ENCODE results near the gene CCDC152.
"Not testable (repeated sequence)": the region's sequence is repeated elsewhere in the genome, so short reads cannot be mapped to it uniquely, and the experiment has no call there.

Gene CCDC152

DNA sequence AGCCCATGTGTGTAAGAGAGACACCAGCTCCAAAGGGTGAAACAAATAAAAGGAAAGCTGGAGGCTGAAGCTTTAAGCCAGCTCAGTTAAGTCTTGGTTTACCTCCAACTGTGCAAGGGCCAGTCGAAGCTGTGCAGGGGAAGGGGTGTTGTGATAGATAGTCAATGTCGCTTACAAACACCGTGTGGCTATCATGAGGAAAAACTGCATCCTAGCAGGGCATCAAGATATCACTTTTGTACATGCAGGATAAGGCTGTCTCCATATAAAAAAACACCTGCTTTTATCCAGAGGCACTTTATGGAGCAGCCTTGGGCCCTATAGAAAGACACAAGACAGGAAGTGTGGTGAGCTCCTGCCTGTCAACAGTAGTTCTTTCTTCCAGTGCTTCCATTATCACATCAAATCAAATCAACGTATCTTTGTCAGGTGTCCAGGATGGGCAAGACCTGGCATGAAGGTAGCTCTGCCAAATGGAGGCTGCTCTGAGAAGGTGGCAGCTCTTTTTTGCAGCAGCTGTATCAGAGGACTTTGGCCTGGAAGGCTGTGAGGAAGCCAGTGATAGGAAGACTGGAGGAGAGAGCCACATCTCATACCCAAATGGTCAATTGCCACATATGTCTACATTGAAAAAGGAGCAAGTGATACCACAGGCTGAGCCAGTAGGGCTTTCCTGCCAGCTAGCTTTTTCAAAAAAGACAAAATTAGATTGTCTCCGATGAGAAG is 84.4 kb downstream of the CCDC152 start:
- Histone ChIP-seq H3K4me3 (replicated peaks; ENCODE audit: low read depth, low read length) (no peak overlapping the region), H3K27me3 (replicated peaks; ENCODE audit: control insufficient read depth, insufficient read depth, low read length) (no peaks in the 10 kb centered on the region), H3K36me3 (ENCODE audit: control insufficient read depth, insufficient read depth, low read length) (no peaks in the 10 kb centered on the region)
- TF ChIP-seq, protein P1, sequence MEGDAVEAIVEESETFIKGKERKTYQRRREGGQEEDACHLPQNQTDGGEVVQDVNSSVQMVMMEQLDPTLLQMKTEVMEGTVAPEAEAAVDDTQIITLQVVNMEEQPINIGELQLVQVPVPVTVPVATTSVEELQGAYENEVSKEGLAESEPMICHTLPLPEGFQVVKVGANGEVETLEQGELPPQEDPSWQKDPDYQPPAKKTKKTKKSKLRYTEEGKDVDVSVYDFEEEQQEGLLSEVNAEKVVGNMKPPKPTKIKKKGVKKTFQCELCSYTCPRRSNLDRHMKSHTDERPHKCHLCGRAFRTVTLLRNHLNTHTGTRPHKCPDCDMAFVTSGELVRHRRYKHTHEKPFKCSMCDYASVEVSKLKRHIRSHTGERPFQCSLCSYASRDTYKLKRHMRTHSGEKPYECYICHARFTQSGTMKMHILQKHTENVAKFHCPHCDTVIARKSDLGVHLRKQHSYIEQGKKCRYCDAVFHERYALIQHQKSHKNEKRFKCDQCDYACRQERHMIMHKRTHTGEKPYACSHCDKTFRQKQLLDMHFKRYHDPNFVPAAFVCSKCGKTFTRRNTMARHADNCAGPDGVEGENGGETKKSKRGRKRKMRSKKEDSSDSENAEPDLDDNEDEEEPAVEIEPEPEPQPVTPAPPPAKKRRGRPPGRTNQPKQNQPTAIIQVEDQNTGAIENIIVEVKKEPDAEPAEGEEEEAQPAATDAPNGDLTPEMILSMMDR (IDR thresholded peaks at IDR 0.05; ENCODE audit: insufficient read depth, low read length, poor library complexity, severe bottlenecking): no peak
- DNase-seq (ENCODE audit: extremely low read depth, insufficient read length): no peak

DNA sequence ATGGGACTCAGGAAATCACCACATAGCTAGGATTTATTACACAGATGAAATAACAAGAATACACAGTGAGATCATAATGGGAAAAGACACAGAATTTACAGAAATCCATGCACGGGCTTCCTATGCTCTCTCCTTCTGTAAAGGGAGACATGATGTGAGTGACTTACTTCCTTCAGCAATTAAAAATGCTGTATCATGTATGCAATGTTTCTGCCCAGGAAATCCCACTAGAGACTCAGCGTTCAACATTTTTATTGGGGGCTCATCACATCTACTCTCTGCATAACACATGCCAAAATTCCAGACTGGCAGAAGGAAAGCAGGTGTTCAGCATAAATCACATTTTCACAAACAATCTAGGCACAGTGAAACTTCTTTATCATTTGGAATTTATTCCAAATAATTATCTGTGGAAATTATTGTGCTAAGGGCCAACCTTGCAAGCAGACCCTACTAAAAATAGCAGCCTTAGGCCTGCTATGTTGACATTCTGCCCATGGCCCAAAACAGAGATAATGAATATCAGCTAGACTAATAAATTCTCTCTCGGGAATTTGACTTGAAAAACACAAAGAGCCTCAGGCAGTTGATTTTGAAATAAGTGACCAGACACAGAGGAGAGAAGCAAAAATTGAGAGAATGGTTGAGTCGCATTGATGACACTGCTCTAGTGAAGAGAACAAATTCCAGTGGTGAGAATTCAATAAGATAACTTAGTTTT is 86.5 kb downstream of the CCDC152 start:
- TF ChIP-seq, protein P1 (IDR thresholded peaks at IDR 0.05; ENCODE audit: insufficient read depth, low read length, poor library complexity, severe bottlenecking): no peak
- DNase-seq (ENCODE audit: extremely low read depth, insufficient read length): no peak
- Histone ChIP-seq H3K27me3 (replicated peaks; ENCODE audit: control insufficient read depth, insufficient read depth, low read length) (no peaks in the 10 kb centered on the region), H3K36me3 (ENCODE audit: control insufficient read depth, insufficient read depth, low read length) (no peaks in the 10 kb centered on the region), H3K4me3 (replicated peaks; ENCODE audit: low read depth, low read length) (no peak overlapping the region)

DNA sequence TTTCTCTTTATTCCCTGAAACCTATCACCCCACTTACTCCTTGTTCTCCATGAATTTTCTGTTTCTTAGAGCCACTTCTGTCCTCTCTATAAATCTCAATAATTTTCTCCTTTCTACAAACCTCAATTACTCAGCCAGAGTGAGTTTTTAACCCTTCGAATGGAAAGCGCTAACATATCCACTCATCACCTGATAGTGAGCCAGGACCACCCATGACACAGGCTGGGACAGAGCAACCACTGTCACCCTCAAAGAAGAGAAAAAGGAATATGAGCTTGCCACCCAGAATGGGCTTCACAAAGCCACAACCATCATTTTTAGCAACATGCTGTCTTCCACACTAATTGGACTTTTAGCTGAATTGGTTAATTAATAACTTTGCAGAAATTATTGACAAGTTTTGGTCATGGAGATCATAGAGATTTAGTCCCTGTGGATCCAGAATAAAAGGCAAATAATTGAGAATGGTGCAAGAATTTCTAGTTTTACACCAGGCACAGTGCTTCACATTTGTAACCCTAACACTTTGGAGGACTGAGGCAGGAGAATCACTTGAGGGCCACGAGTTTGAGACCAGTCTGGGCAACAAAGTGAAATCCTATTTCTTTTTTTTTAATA is 87.2 kb downstream of the CCDC152 start:
- Histone ChIP-seq H3K4me3 (replicated peaks; ENCODE audit: low read depth, low read length) (no peak overlapping the region), H3K36me3 (ENCODE audit: control insufficient read depth, insufficient read depth, low read length) (no peaks in the 10 kb centered on the region), H3K27me3 (replicated peaks; ENCODE audit: control insufficient read depth, insufficient read depth, low read length) (no peaks in the 10 kb centered on the region)
- DNase-seq (ENCODE audit: extremely low read depth, insufficient read length): no peak
- TF ChIP-seq, protein P1 (IDR thresholded peaks at IDR 0.05; ENCODE audit: insufficient read depth, low read length, poor library complexity, severe bottlenecking): no peak

DNA sequence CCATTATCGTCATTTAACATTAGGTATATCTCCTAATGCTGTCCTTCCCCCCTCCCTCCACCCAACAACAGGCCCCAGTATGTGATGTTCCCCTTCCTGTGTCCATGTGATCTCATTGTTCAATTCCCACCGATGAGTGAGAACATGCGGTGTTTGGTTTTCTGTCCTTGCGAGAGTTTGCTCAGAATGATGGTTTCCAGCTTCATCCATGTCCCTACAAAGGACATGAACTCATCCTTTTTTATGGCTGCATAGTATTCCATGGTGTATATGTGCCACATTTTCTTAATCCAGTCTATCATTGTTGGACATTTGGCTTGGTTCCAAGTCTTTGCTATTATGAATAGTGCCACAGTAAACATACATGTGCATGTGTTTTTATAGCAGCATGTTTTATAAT is 87.8 kb downstream of the CCDC152 start:
- not testable (repeated sequence) for DNase-seq (ENCODE audit: extremely low read depth, insufficient read length); H3K27me3 ChIP-seq (replicated peaks; ENCODE audit: control insufficient read depth, insufficient read depth, low read length); H3K36me3 ChIP-seq (ENCODE audit: control insufficient read depth, insufficient read depth, low read length); H3K4me3 ChIP-seq (replicated peaks; ENCODE audit: low read depth, low read length)

DNA sequence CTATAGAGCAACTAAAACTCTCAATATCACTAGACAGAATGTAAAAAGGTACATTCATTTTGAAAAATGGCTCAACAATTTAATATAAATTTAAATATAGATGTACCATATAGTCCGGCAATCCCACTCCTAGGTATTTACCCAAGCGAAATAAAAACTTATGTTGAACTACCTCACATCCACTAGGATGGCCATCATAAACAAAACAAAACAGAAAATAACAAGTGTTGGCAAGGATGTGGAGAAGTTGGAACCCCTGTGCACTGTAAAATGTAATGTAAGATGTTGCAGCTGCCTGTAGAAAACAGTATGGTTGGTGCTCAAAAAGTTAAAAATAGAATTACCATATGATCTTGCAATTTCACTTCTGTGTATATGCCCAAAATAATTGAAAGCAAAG is 91.9 kb downstream of the CCDC152 start:
- no peak overlapping the region for H3K4me3 ChIP-seq (replicated peaks; ENCODE audit: low read depth, low read length)
- DNase-seq (ENCODE audit: extremely low read depth, insufficient read length): no peak
- TF ChIP-seq, protein P1 (IDR thresholded peaks at IDR 0.05; ENCODE audit: insufficient read depth, low read length, poor library complexity, severe bottlenecking): no peak
- H3K27me3 ChIP-seq (replicated peaks; ENCODE audit: control insufficient read depth, insufficient read depth, low read length): no peaks in the 10 kb centered on the region
- H3K36me3 ChIP-seq (ENCODE audit: control insufficient read depth, insufficient read depth, low read length): no peaks in the 10 kb centered on the region

DNA sequence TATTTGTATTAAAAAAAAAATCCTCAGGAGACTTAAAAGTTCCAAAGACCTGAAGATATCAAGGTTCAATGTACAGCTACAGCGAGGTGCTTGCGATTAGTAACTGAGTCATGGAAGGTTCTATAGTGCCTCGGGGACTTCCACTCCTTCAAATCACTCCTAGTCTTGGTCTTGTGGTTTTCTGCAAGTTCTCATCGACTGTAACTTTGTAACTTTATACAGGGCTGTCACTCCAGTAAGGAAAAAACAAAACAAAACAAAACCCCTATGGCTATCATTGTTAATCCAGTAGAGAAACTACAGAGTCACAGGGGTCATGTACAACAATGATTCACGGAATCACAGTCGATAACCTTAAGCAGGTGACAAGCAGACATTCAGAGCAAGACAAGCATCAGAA is 94.9 kb downstream of the CCDC152 start:
- no peak for DNase-seq (ENCODE audit: extremely low read depth, insufficient read length)
- TF ChIP-seq, protein P1 (IDR thresholded peaks at IDR 0.05; ENCODE audit: insufficient read depth, low read length, poor library complexity, severe bottlenecking): no peak
- no peaks in the 10 kb centered on the region for H3K27me3 ChIP-seq (replicated peaks; ENCODE audit: control insufficient read depth, insufficient read depth, low read length)
- H3K4me3 ChIP-seq (replicated peaks; ENCODE audit: low read depth, low read length): no peak overlapping the region
- no peaks in the 10 kb centered on the region for H3K36me3 ChIP-seq (ENCODE audit: control insufficient read depth, insufficient read depth, low read length)

Measured in GM06990 (cell line).